Hematopoietic multipotent progenitor cell treated with erythropoietin and hydrocortisone succinate and interleukin-3 and kit ligand, for 6 days (in vitro differentiated cells): ENCODE measurements around the gene SPATA6.
A peak's percentile ranks its signal among the peaks of the same experiment; 100 is the strongest.
"Not testable (repeated sequence)": the region's sequence is repeated elsewhere in the genome, so short reads cannot be mapped to it uniquely, and the experiment has no call there.

Source experiments
- DNase-seq: peaks from one replicate; pipeline ENCODE4 v3.0.0-alpha.2; 2015

Gene SPATA6

GRCh38 chr1:48450505-48450904, 21.5 kb downstream of the SPATA6 start:
- DNase-seq: no peak

GRCh38 chr1:48448932-48449331, 23.1 kb downstream of the SPATA6 start:
- no peak for DNase-seq

GRCh38 chr1:48444186-48444585, 27.8 kb downstream of the SPATA6 start:
- DNase-seq: not testable (repeated sequence)

GRCh38 chr1:48442864-48443619, 29.0 kb downstream of the SPATA6 start:
- no peak for DNase-seq

- not testable (repeated sequence) for DNase-seq
Measured at GRCh38 chr1:48440786-48441185, 31.2 kb downstream of the SPATA6 start.

- DNase-seq: no peak
Measured at GRCh38 chr1:48439380-48439779, 32.6 kb downstream of the SPATA6 start.

GRCh38 chr1:48437379-48437778, 34.6 kb downstream of the SPATA6 start:
- DNase-seq: not testable (repeated sequence)

- DNase-seq: not testable (repeated sequence)
Measured at GRCh38 chr1:48435312-48436002, 36.5 kb downstream of the SPATA6 start.

- no peak for DNase-seq
Measured at GRCh38 chr1:48430832-48431231, 41.2 kb downstream of the SPATA6 start.

GRCh38 chr1:48422009-48422408, 50.0 kb downstream of the SPATA6 start:
- DNase-seq: no peak

- DNase-seq: no peak
Measured at GRCh38 chr1:48418742-48419141, 53.3 kb downstream of the SPATA6 start.

GRCh38 chr1:48415050-48415449, 57.0 kb downstream of the SPATA6 start:
- DNase-seq: no peak

GRCh38 chr1:48414264-48414663, 57.7 kb downstream of the SPATA6 start:
- DNase-seq: no peak

GRCh38 chr1:48405940-48406339, 66.1 kb downstream of the SPATA6 start:
- no peak for DNase-seq

GRCh38 chr1:48405400-48405799, 66.6 kb downstream of the SPATA6 start:
- DNase-seq: no peak

- no peak for DNase-seq
Measured at GRCh38 chr1:48402599-48402998, 69.4 kb downstream of the SPATA6 start.

GRCh38 chr1:48396208-48396607, 75.8 kb downstream of the SPATA6 start:
- no peak for DNase-seq

- no peak for DNase-seq
Measured at GRCh38 chr1:48391926-48392325, 80.1 kb downstream of the SPATA6 start.

- DNase-seq: no peak
Measured at GRCh38 chr1:48387409-48387808, 84.6 kb downstream of the SPATA6 start.

- no peak for DNase-seq
Measured at GRCh38 chr1:48374785-48375184, 97.2 kb downstream of the SPATA6 start.

GRCh38 chr1:48371598-48371997, 100.4 kb downstream of the SPATA6 start:
- DNase-seq: peak; percentile 2

GRCh38 chr1:48362901-48363300, 109.1 kb downstream of the SPATA6 start:
- no peak for DNase-seq

GRCh38 chr1:48356901-48357300, 115.1 kb downstream of the SPATA6 start:
- DNase-seq: peak; percentile 1

- DNase-seq: no peak
Measured at GRCh38 chr1:48344373-48344772, 127.6 kb downstream of the SPATA6 start.

GRCh38 chr1:48341221-48341620, 130.8 kb downstream of the SPATA6 start:
- no peak for DNase-seq
